Liver (tissue), 9 donors: ENCODE results near the gene KIAA0513. TPM values are rescaled to one million over a fixed set of nuclear protein-coding genes. Genes with fewer than 3 reads are reported as not detected.
"Not testable (repeated sequence)": the region's sequence is repeated elsewhere in the genome, so short reads cannot be mapped to it uniquely, and the experiment has no call there.

Experiments used
- DNase-seq: peaks from one replicate; pipeline ENCODE4 v3.0.0-alpha.2; 2017; ENCODE audit warnings: low spot score
- H3K27ac ChIP-seq, 2 donors: one replicate each; pipeline ENCODE4 v1.7.0; 2013; ENCODE audit warnings: inconsistent platforms in 2 of 2, low read length in 2 of 2, control low read depth in 1 of 2, low read depth in 1 of 2, mild to moderate bottlenecking in 1 of 2
- H3K27me3 ChIP-seq, 4 donors: one replicate each; pipeline versions ENCODE4 v1.6.1 to v1.7.0; 2013; ENCODE audit warnings: low read length in 3 of 4, inconsistent platforms in 1 of 4, mild to moderate bottlenecking in 1 of 4, moderate library complexity in 1 of 4; ENCODE audit not compliant: control insufficient read depth in 4 of 4, insufficient read depth in 4 of 4
- H3K36me3 ChIP-seq, 4 donors: one replicate each; pipeline versions ENCODE4 v1.6.1 to v1.7.0; 2013; ENCODE audit warnings: low read length in 3 of 4, mild to moderate bottlenecking in 3 of 4, low read depth in 1 of 4, moderate library complexity in 1 of 4; ENCODE audit not compliant: control insufficient read depth in 4 of 4, insufficient read depth in 3 of 4
- H3K4me1 ChIP-seq, 4 donors: one replicate each; pipeline versions ENCODE4 v1.6.1 to v1.7.0; 2013; ENCODE audit warnings: low read length in 3 of 4, mild to moderate bottlenecking in 3 of 4, moderate library complexity in 1 of 4; ENCODE audit not compliant: control insufficient read depth in 4 of 4, insufficient read depth in 4 of 4
- H3K4me3 ChIP-seq, 3 donors: one replicate each; pipeline versions ENCODE4 v1.6.1 to v1.7.0; 2013; ENCODE audit warnings: low read length in 3 of 3, control low read depth in 1 of 3, low read depth in 1 of 3, mild to moderate bottlenecking in 1 of 3
- H3K9ac ChIP-seq, 2 donors: one replicate each; pipeline ENCODE4 v1.7.0; 2013; ENCODE audit warnings: low read length in 2 of 2, mild to moderate bottlenecking in 2 of 2, moderate library complexity in 2 of 2, control low read depth in 1 of 2, low read depth in 1 of 2
- H3K9me3 ChIP-seq, 4 donors: one replicate each; pipeline versions ENCODE4 v1.6.1 to v1.7.0; 2013; ENCODE audit warnings: low read length in 3 of 4; ENCODE audit not compliant: control insufficient read depth in 4 of 4
- ATF3 ChIP-seq: IDR thresholded peaks from 2 replicates; pipeline ENCODE4 v1.6.1; 2016; ENCODE audit warnings: antibody characterized with exemption
- EGR1 ChIP-seq, 2 donors: IDR thresholded peaks; 2 replicates each; pipeline ENCODE4 v1.6.1; 2016 to 2018; ENCODE audit warnings: antibody characterized with exemption in 2 of 2, low read depth in 2 of 2
- FOXA1 ChIP-seq: IDR thresholded peaks from 2 replicates; pipeline ENCODE4 v1.6.1; 2016; ENCODE audit warnings: antibody characterized with exemption
- FOXA2 ChIP-seq: IDR thresholded peaks from 2 replicates; pipeline ENCODE4 v1.6.1; 2016; ENCODE audit warnings: antibody characterized with exemption
- GABPA ChIP-seq, 2 donors: IDR thresholded peaks in 1 of 2; conservative IDR thresholded peaks in 1 of 2; 2 replicates each; pipeline ENCODE4 v1.6.1; 2016; ENCODE audit warnings: antibody characterized with exemption in 2 of 2, mild to moderate bottlenecking in 1 of 2, moderate library complexity in 1 of 2
- HNF4A ChIP-seq, 2 donors: conservative IDR thresholded peaks; 2 replicates each; pipeline ENCODE4 v1.6.1; 2016; ENCODE audit warnings: antibody characterized with exemption in 2 of 2, mild to moderate bottlenecking in 2 of 2
- HNF4G ChIP-seq: IDR thresholded peaks from 2 replicates; pipeline ENCODE4 v1.6.1; 2016; ENCODE audit warnings: antibody characterized with exemption
- JUND ChIP-seq, 2 donors: IDR thresholded peaks; 2 replicates each; pipeline ENCODE4 v1.6.1; 2016; ENCODE audit warnings: antibody characterized with exemption in 2 of 2
- MAX ChIP-seq: IDR thresholded peaks from 2 replicates; pipeline ENCODE4 v1.6.1; 2016; ENCODE audit warnings: antibody characterized with exemption
- NR2F2 ChIP-seq: IDR thresholded peaks from 2 replicates; pipeline ENCODE4 v1.6.1; 2016; ENCODE audit warnings: antibody characterized with exemption
- RAD21 ChIP-seq, 2 donors: IDR thresholded peaks; 2 replicates each; pipeline ENCODE4 v1.6.1; 2016; ENCODE audit warnings: antibody characterized with exemption in 2 of 2, mild to moderate bottlenecking in 2 of 2
- RXRA ChIP-seq, 2 donors: IDR thresholded peaks; 2 replicates each; pipeline ENCODE4 v1.6.1; 2017 to 2018; ENCODE audit warnings: antibody characterized with exemption in 2 of 2, mild to moderate bottlenecking in 1 of 2
- SP1 ChIP-seq: IDR thresholded peaks from 2 replicates; pipeline ENCODE4 v1.6.1; 2018; ENCODE audit warnings: antibody characterized with exemption, mild to moderate bottlenecking
- TAF1 ChIP-seq: conservative IDR thresholded peaks from 2 replicates; pipeline ENCODE4 v1.6.1; 2016; ENCODE audit warnings: antibody characterized with exemption, mild to moderate bottlenecking
- YY1 ChIP-seq: IDR thresholded peaks from 2 replicates; pipeline ENCODE4 v1.6.1; 2016; ENCODE audit warnings: antibody characterized with exemption, mild to moderate bottlenecking
- WGBS: extraction: QIAGEN DNeasy Blood & Tissue Kit; methylation state at CpG from one replicate; pipeline ENCODE4 v1.1.7; 2013; 5-methylcytosine and 5-hydroxymethylcytosine counted together
- polyA plus RNA-seq, 2 donors: library from polyadenylated mRNA; stranded (reverse) in 1 of 2; unstranded in 1 of 2; fragments of 200-250 nt in 1 of 2; fragments of >200 nt in 1 of 2; fragmentation: Nextera tagmentation in 1 of 2; extraction: Ambion mirVana in 1 of 2; gene quantifications; one replicate each; pipeline versions ENCODE4 v1.2.1 to v1.2.3, GENCODE V29; 2013 to 2015
- total RNA-seq, 2 donors: library from RNA; depleted of rRNA; stranded (reverse); fragments of >200 nt; gene quantifications; one replicate each; pipeline ENCODE4 v1.2.3, GENCODE V29; 2014
- TF ChIP-seq, protein P1 (sequence below): IDR thresholded peaks from 2 replicates; pipeline ENCODE4 v1.6.1; 2016; ENCODE audit warnings: antibody characterized with exemption
- TF ChIP-seq, protein P2 (sequence below): IDR thresholded peaks from 2 replicates; pipeline ENCODE4 v1.6.1; 2016; ENCODE audit warnings: antibody characterized with exemption, mild to moderate bottlenecking
- TF ChIP-seq, protein P3 (sequence below): fragments of 150-350 bp; IDR thresholded peaks from 2 replicates; pipeline ENCODE4 v1.5.1; 2017; ENCODE audit warnings: improper control_type of control experiment, low read depth, low read length; ENCODE audit not compliant: missing input control
- donor health status: healthy.
- donor health status: healthy.
- donor health status: healthy.
- donor health status: healthy.
- donor health status: healthy.

The KIAA0513 gene
- total and polyA plus RNA-seq, 4 donors: 1.5 to 5.9 (median 2.9) TPM

DNA sequence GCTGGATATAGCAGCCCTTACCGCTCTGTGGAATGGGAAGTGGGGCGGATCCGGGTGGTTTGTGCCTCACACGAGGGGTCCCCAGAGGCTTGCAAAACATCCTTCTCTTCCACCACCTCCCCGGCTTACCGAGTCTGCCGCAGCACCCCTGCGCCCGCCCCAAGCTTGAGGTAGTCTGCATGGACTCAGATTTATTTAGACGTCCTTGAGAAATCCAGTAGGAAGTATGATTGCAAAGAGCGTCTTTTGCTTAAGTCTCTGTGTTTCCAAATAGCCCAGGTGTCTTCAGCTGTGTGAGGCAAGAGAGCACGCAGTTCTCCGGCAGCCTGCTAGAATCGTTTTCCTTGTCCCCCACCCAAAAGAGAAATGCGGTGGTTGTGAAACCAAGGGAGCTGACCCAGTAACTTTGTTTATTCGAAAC lies 2.4 kb downstream of the KIAA0513 start:
- H3K4me3 ChIP-seq: no peak overlapping the region
- peaks cover 0 to 15% (median 9%) of the 10 kb centered on the region in 4 donors for H3K4me1 ChIP-seq
- H3K9ac ChIP-seq: no peak overlapping the region
- no peaks in the 10 kb centered on the region for H3K36me3 ChIP-seq
- WGBS: 81% methylated on average over 16 of the region's 16 CpGs
- no peaks in the 10 kb centered on the region for H3K27me3 ChIP-seq
- TF ChIP-seq, protein P1, sequence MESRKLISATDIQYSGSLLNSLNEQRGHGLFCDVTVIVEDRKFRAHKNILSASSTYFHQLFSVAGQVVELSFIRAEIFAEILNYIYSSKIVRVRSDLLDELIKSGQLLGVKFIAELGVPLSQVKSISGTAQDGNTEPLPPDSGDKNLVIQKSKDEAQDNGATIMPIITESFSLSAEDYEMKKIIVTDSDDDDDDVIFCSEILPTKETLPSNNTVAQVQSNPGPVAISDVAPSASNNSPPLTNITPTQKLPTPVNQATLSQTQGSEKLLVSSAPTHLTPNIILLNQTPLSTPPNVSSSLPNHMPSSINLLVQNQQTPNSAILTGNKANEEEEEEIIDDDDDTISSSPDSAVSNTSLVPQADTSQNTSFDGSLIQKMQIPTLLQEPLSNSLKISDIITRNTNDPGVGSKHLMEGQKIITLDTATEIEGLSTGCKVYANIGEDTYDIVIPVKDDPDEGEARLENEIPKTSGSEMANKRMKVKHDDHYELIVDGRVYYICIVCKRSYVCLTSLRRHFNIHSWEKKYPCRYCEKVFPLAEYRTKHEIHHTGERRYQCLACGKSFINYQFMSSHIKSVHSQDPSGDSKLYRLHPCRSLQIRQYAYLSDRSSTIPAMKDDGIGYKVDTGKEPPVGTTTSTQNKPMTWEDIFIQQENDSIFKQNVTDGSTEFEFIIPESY: no peak
- TF ChIP-seq JUND (IDR thresholded peaks at IDR 0.05): no peak
- no peak for TF ChIP-seq MAX
- TF ChIP-seq TAF1: no peak
- TF ChIP-seq NR2F2: no peak
- TF ChIP-seq HNF4G: no peak
- TF ChIP-seq SP1: no peak
- TF ChIP-seq FOXA1: no peak
- no peak for TF ChIP-seq ATF3
- no peak for TF ChIP-seq HNF4A (conservative IDR thresholded peaks at IDR 0.05)
- no peak for TF ChIP-seq RAD21 (IDR thresholded peaks at IDR 0.05)
- no peak for TF ChIP-seq YY1
- TF ChIP-seq RXRA (IDR thresholded peaks at IDR 0.05): no peak
- no peak overlapping the region for H3K27ac ChIP-seq
- DNase-seq: no peak
- H3K9me3 ChIP-seq: no peaks in the 10 kb centered on the region

- TF ChIP-seq, protein P1: no peak
- TF ChIP-seq YY1: no peak
- no peak for TF ChIP-seq RAD21 (IDR thresholded peaks at IDR 0.05)
- TF ChIP-seq HNF4G: no peak
- no peak for TF ChIP-seq SP1
- no peak for TF ChIP-seq FOXA1
- TF ChIP-seq HNF4A (conservative IDR thresholded peaks at IDR 0.05): no peak
- no peak for TF ChIP-seq FOXA2
- TF ChIP-seq, protein P2, sequence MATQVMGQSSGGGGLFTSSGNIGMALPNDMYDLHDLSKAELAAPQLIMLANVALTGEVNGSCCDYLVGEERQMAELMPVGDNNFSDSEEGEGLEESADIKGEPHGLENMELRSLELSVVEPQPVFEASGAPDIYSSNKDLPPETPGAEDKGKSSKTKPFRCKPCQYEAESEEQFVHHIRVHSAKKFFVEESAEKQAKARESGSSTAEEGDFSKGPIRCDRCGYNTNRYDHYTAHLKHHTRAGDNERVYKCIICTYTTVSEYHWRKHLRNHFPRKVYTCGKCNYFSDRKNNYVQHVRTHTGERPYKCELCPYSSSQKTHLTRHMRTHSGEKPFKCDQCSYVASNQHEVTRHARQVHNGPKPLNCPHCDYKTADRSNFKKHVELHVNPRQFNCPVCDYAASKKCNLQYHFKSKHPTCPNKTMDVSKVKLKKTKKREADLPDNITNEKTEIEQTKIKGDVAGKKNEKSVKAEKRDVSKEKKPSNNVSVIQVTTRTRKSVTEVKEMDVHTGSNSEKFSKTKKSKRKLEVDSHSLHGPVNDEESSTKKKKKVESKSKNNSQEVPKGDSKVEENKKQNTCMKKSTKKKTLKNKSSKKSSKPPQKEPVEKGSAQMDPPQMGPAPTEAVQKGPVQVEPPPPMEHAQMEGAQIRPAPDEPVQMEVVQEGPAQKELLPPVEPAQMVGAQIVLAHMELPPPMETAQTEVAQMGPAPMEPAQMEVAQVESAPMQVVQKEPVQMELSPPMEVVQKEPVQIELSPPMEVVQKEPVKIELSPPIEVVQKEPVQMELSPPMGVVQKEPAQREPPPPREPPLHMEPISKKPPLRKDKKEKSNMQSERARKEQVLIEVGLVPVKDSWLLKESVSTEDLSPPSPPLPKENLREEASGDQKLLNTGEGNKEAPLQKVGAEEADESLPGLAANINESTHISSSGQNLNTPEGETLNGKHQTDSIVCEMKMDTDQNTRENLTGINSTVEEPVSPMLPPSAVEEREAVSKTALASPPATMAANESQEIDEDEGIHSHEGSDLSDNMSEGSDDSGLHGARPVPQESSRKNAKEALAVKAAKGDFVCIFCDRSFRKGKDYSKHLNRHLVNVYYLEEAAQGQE: no peak
- TF ChIP-seq, protein P3, sequence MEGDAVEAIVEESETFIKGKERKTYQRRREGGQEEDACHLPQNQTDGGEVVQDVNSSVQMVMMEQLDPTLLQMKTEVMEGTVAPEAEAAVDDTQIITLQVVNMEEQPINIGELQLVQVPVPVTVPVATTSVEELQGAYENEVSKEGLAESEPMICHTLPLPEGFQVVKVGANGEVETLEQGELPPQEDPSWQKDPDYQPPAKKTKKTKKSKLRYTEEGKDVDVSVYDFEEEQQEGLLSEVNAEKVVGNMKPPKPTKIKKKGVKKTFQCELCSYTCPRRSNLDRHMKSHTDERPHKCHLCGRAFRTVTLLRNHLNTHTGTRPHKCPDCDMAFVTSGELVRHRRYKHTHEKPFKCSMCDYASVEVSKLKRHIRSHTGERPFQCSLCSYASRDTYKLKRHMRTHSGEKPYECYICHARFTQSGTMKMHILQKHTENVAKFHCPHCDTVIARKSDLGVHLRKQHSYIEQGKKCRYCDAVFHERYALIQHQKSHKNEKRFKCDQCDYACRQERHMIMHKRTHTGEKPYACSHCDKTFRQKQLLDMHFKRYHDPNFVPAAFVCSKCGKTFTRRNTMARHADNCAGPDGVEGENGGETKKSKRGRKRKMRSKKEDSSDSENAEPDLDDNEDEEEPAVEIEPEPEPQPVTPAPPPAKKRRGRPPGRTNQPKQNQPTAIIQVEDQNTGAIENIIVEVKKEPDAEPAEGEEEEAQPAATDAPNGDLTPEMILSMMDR: no peak
- TF ChIP-seq GABPA (IDR thresholded peaks at IDR 0.05 in 1 of 2, conservative IDR thresholded peaks at IDR 0.05 in 1 of 2): no peak
- no peak for TF ChIP-seq JUND (IDR thresholded peaks at IDR 0.05)
- no peak for TF ChIP-seq MAX
- TF ChIP-seq RXRA (IDR thresholded peaks at IDR 0.05): no peak
- no peak for TF ChIP-seq TAF1
- no peak for TF ChIP-seq EGR1 (IDR thresholded peaks at IDR 0.05; ENCODE audit: low read depth in 2 of 2)
- TF ChIP-seq NR2F2: no peak
- TF ChIP-seq ATF3: no peak
- peaks cover 0 to 12% (median 7%) of the 10 kb centered on the region in 4 donors for H3K4me1 ChIP-seq
- no peaks in the 10 kb centered on the region for H3K9me3 ChIP-seq
- no peak overlapping the region for H3K27ac ChIP-seq
- H3K27me3 ChIP-seq: no peaks in the 10 kb centered on the region
- no peak overlapping the region for H3K9ac ChIP-seq
- DNase-seq: no peak
- H3K36me3 ChIP-seq: no peaks in the 10 kb centered on the region
- H3K4me3 ChIP-seq: no peak overlapping the region
- 85% methylated on average over 5 of the region's 5 CpGs for WGBS
Measured at GRCh38 chr16:85031451-85031850, 3.9 kb downstream of the KIAA0513 start.

DNA sequence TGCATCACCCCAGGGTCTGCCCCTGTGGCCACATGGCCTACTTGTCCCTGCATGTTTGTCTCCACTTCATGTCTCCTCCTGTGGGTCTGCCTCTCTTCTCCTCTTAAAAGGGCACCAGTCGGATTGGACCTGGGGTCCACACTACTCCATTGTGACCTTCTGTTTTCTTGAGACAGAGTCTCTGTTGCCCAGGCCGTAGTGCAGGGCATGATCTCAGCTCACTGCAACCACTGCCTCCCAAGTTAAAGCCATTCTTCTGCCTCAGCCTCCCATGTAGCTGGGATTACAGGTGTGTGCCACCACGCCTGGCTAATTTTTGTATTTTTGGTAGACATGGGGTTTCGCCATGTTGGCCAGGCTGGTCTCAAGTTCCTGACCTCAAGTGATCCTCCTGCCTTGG lies 4.6 kb downstream of the KIAA0513 start:
- H3K4me3 ChIP-seq, H3K27me3 ChIP-seq, H3K36me3 ChIP-seq, H3K27ac ChIP-seq, H3K4me1 ChIP-seq, DNase-seq, H3K9me3 ChIP-seq, H3K9ac ChIP-seq: not testable (repeated sequence)
- 97% methylated on average over 4 of the region's 4 CpGs for WGBS
